G401.6 (cell line): ENCODE measurements around the gene BPTF.
"Not testable (repeated sequence)": the region's sequence is repeated elsewhere in the genome, so short reads cannot be mapped to it uniquely, and the experiment has no call there.

Experiments
- FAIRE-seq: peaks from 2 replicates; lab custom pipeline; 2012; peaks lifted over from hg19 to GRCh38; lab: Jason Lieb, UNC

Gene BPTF, protein sequence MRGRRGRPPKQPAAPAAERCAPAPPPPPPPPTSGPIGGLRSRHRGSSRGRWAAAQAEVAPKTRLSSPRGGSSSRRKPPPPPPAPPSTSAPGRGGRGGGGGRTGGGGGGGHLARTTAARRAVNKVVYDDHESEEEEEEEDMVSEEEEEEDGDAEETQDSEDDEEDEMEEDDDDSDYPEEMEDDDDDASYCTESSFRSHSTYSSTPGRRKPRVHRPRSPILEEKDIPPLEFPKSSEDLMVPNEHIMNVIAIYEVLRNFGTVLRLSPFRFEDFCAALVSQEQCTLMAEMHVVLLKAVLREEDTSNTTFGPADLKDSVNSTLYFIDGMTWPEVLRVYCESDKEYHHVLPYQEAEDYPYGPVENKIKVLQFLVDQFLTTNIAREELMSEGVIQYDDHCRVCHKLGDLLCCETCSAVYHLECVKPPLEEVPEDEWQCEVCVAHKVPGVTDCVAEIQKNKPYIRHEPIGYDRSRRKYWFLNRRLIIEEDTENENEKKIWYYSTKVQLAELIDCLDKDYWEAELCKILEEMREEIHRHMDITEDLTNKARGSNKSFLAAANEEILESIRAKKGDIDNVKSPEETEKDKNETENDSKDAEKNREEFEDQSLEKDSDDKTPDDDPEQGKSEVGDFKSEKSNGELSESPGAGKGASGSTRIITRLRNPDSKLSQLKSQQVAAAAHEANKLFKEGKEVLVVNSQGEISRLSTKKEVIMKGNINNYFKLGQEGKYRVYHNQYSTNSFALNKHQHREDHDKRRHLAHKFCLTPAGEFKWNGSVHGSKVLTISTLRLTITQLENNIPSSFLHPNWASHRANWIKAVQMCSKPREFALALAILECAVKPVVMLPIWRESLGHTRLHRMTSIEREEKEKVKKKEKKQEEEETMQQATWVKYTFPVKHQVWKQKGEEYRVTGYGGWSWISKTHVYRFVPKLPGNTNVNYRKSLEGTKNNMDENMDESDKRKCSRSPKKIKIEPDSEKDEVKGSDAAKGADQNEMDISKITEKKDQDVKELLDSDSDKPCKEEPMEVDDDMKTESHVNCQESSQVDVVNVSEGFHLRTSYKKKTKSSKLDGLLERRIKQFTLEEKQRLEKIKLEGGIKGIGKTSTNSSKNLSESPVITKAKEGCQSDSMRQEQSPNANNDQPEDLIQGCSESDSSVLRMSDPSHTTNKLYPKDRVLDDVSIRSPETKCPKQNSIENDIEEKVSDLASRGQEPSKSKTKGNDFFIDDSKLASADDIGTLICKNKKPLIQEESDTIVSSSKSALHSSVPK (N-terminal part only)

DNA sequence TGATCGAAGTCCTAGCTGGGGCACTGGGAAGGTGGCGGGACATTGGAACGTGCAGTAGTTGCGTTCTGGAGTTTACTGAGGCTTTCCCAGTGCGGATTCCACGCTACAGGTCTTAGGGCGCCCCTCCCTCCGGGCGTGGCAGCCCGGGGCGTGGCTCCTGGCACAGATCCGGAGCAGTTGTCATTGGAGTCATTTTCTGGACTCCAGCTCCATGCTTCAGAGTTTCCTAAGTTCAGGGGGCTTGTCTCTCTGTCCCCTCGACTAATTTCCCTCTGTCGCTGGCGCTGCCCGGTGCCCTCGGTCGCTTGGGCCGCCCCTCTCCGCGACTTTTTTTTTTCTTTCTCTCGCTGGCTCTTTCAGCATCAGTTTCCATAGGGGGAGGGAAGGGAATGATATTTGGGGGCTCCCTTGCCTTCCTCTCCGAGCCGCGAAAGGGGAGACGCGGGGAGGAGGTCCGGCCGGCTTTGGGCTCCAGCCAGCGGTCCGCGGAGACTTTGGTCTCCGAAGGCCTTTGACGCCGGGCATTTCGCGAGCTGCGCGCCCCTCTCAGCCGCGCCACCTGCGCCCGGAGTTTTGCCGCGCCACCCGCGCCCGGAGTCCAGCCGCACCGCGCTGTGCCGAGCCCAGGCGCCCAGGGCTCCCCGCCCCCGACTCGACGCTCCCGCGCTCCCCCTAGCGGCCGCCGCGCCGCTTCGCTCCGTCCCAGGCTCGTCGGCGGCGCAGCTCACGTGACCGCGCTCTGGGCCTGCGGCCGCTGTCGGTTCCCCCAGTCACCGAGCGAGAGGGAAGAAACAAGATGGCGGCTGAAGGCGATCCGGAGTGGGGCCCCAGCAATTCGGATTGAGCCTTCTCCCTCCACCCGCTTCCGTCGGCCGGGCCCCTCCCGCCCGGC lies at the start of gene BPTF:
Gene BPTF (plus strand): TSS at position 769 of the 892 bp plus-strand sequence. CDS start 222 bp downstream, outside the sequence.
- FAIRE-seq: no peak

DNA sequence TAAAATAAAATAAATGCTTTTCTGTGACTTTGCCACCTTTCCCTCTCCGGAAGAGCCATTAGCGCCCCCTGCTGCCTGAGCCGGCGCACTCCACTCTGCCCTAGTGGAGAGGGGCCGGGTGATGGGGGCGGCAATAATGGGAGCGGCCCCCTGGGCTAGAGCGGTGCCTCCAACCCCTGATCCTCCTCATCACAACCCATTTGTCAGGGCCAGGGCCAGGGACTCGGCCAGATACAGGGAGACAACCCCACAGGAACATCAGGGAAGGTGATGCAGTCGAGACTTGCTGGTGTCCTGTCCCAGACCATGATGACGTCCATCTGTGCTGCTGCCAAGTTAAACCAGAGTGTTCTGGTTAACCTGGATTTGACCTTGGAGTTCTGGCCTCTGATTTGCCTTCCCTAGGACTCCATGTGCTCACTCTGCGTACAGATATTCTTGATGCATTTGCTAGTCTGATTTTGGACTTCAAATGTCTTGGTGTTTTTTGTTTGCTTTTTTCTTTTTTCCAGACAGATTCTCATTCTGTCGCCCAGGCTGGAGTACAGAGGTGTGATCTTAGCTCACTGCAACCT lies 46.1 kb upstream of the BPTF start:
- FAIRE-seq: no peak

DNA sequence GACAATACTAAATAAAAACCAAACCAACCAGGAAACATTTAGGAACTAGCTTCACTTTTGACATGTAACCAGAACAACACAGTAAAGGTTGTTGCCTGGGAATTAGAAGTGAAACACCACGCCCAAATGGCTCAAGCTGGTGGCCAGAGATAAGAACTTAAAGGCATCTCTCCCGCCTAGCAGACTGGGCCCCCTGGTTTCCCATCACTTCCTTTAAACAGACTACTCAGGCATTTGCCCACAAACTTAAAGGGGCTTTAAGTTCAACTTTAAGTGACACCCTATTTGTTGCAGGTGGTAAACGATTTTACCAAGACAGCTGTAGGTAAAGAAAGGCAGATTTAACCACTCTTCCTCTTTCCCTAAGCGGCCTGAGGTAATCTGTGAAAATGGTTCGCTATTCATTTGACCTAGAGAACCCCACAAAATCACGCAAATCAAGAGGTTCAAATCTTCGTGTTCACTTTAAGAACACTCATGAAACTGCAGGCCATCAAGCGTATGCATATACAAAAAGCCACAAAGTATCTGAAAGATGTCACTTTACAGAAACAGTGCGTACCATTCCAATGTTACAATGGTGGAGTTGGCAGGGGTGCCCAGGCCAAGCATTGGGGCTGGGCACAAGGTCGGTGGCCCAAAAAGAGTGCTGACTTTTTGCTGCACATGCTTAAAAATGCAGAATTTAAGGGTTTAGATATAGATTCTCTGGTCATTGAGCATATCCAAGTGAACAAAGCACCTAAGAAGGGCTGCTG lies 40.8 kb upstream of the BPTF start:
- no peak for FAIRE-seq

DNA sequence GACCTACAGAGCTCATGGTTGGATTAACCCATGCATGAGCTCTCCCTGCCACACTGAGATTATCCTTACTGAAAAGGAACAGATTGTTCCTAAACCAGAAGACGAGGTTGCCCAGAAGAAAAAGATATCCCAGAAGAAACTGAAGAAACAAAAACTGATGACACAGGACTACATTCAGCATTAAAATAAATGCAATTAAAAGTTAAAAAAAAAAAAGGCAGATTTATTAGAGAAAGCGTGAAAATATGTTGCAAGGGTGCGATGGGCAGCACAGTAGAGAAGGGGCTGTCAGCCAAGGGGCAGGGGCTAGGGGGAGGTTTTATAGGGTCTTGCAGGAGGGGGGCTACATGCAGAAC lies 40.2 kb upstream of the BPTF start:
- FAIRE-seq: no peak

DNA sequence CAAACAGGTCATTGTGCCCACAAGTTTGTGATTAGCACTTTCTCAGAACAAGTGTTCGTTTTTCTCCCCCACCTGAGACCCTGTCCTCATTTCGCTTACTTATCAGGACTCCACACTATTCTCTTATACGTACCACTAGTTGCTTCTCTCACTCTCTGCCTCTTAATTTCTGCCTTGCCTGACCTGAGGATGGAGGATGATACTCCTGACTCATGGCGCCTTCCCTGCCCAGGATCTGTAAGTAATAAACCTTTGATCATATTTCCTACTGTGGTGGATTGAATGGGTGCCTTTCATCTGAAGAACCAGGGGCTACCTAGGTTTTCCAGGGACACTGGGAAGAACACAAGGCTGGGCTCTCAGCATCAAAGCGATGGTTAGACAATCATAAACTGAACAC lies 39.8 kb upstream of the BPTF start:
- FAIRE-seq: no peak

DNA sequence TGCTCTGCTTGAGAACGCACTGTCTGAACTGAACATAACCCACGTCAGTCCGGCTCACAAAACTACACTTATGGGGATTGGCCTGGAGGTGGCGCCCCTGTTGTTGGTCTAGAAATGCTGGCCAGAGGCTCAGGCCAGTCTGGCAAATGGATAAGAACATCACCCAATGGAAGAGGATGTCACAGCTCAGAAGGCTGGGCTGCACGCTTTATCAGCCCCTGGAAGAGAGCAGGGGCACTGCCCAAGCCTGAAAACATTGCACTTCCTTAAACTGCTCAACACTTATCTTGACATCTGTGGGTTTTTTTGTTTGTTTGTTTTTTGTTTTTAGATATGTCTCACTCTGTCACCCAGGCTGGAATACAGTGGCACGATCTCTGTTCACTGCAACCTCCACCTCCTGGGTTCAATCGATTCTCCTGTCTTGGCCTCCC lies 24.8 kb upstream of the BPTF start:
- FAIRE-seq: peak; percentile 44

DNA sequence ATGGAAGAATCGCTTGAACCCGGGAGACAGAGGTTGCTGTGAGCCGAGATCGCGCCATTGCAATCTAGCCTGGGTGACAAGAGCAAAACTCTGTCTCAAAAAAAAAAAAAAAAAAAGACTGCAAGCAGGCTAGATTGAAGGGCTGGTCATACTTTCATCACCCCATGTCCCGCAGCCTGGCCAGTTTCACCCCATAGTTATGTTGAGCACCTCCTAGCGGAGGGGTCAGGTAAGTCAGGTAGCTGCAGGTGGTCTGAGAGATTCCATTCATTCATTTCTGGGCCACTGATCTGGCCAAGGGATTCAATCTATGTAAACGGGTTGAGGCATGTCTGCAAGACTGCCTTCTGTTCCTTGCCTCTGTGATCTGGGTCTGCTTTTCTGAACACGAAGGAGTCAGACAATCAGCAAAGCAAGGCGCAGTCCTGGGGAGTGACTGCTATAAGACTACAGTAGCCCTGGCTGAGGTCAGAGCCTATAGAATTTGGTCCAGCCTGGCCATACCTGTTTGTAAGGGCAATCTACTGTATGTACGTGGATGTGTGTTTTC lies 23.6 kb upstream of the BPTF start:
- FAIRE-seq: no peak

DNA sequence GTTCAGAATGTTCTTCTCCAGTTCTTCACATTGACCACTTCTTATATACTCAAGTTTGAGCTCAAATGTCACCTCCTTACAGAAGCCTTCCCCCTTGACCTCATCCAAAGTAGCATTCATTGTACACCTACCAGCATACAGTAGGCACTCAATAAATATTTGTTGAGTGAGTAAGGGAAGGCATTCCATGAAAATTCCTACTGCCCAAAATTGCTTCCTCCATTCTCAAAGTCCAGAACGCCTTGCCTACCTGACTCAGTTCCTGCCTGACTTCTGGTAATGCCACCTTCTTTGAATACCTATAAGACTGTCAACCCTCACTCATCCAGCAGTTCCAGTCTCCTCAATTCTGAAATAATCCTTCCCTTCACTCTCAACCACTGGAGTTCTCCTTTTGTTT lies 14.8 kb upstream of the BPTF start:
- no peak for FAIRE-seq

DNA sequence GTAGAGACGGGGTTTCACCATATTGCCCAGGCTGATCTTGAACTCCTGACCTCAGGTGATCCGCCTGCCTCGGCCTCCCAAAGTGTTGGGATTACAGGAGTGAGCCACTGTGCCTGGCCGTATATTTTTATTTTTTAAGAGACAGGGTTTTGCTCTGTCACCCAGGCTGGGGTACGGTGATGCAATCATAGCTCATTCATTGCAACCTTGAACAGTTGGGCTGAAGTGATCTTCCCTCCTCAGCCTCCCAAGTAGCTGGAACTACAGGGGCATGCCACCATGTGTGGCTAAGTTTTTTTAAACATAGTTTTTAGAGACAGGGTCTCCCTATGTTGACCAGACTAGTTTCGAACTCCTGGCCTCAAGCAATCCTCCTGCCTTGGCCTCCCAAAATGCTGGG lies 12.9 kb upstream of the BPTF start:
- FAIRE-seq: not testable (repeated sequence)

DNA sequence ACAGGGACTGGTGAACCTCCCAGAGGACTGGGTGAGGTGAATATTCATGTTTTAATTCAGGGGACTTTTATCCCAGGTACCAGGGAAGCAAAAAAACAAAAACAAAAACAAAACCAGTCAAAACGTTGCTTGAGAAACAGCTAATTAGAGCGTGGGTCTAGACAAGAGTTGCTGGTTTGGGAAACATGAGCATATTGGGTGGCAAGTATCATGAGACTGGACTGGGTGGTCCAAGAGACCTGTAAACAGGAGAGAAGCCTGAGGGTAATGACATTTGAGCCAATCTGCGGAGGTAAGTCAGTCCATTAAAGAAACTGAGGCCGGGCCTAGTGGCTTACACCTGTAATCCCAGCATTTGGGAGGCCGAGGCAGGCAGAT lies 11.5 kb upstream of the BPTF start:
- no peak for FAIRE-seq

DNA sequence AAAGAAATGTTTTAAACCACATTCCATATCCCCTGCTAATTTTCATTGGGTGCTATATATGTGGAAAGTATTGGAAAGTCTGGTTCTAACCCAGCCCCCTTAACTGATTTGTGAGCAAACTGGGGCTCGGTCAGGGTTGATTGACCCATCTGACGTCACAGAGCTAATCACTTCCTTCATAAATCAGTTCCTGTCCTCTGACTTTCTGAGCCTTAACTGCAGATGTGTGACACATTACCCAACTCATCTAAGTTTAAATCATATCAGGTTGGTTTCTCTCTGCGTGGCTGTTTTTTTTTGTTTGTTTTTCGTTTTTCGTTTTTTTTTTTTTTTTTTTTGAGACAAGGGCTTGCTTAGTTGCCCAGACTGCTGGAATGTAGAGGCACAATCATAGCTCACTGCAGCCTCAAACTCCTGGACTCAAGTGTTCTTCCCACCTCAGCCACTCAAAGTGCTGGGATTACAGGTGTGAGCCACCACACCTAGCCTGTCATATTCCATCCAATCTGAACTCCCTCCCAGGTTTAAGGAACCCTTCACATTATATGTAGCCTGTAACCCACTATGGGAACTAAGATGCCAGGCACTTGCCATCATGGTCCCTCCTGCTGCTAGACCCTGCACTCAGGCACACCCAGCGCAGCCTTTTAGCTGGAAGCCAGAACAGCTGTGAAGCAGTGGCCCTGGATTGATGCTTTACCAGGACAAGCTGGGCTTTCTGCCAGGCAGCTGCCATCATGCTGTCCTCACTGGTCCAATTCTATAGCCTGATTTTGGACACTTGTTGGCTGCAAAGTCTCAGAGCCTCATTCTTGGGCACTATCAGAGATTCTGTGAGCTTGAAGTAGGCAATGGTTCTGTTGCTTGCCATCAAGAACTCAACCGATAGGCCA lies 6.9 kb upstream of the BPTF start:
- no peak for FAIRE-seq

DNA sequence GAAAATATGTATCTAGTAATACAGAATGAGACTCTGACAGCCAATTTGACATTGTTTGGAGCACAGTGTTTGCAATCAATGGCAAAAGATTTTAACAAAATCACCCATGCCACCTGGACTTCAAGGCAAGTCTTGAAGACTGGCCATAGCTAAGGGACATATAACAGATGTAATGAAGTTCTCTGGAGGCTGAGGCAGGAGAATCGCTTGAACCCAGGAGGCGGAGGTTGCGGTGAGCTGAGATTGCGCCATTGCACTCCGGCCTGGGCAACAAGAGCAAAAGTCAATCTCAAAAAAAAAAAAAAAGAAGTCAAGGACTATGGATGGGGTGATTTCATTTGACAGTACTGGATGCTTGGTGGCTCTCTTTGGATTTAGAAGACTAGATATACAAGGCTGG lies 5.6 kb upstream of the BPTF start:
- FAIRE-seq: no peak

DNA sequence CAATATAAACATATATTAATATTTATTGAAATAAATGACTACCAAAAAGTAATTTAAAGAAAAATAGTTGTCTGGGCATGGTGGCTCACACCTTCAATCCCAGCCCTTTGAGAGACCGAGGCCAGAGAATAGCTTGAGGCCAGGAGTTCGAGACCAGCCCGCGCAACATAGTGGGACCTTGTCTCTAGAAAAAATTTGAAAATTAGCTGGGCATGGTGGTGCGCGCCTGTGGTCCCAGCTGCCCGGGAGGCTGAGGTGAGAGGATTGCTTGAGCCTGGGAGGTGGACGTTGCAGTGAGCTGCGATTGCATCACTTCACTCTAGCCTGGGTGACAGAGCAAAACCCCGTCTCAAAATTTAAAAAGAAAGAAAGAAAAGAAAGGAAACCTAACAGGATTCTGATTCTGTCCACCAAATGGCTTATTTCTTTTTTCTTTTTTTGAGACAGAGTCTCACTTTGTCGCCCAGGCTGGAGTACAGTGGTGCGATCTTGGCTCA lies 3.4 kb upstream of the BPTF start:
- FAIRE-seq: no peak

DNA sequence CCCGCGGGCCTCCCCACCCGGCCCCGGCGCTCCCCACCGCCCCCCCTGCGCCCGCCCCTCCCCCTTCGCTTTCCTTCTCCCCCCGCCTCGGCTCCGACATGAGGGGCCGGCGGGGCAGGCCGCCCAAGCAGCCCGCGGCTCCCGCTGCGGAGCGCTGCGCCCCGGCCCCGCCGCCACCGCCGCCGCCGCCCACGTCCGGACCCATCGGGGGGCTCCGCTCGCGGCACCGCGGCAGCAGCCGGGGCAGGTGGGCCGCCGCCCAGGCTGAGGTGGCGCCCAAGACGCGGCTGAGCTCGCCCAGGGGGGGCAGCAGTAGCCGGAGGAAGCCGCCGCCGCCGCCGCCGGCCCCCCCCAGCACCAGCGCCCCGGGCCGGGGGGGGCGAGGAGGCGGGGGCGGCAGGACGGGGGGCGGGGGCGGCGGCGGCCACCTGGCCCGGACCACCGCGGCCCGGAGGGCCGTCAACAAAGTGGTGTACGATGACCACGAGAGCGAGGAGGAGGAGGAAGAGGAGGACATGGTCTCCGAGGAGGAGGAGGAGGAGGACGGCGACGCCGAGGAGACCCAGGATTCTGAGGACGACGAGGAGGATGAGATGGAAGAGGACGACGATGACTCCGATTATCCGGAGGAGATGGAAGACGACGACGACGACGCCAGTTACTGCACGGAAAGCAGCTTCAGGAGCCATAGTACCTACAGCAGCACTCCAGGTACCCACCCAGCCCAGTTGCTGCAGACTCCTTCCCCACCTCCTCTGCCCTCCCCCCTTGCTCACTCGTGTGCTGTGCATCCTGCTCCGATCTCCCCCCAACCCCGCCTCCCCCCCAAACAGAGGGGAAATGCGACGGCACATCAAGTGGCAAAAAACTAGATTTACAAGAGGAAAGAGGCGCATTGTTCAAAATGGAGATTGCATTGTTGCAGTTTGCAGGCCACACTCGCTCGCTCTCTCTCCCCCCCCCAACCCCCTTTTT lies 611 bp downstream of the BPTF start:
- FAIRE-seq: not testable (repeated sequence)

DNA sequence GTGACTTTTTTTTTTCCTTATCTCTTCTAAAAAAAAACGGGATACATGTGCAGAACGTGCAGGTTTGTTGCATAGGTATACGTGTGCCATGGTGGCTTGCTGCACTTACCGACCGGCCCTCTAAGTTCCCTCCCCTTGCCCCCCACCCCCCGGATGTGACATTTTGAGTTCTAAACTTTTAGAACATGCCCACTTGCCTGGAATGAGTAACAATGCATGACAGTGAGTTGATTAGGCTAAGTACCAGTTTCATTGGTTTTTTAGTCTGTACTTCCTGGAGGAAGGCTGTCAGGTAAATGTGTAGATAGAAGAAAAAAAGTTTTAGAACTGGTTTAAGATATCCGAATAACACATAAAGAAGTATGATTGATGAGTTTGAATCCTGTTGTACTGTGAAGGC lies 4.0 kb downstream of the BPTF start:
- FAIRE-seq: no peak

DNA sequence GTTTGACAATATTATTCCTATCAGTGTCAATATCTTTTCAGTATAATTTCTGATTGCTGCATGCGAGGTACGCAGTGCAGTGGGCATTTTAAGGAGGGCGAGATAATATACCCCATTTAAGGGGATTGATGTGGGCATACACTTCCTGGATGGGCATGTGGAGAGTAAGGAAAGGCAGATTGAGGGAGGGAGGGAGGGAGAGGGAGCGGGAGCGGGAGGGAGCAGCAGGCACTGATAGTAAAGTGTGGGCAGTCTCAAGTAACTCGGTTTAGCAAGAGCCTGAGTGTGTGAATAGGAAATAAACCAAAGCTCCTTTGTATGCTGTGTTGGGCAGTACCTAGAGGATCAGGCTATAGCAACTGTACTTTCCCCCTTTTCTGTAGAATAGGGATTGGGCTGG lies 5.1 kb downstream of the BPTF start:
- FAIRE-seq: no peak

DNA sequence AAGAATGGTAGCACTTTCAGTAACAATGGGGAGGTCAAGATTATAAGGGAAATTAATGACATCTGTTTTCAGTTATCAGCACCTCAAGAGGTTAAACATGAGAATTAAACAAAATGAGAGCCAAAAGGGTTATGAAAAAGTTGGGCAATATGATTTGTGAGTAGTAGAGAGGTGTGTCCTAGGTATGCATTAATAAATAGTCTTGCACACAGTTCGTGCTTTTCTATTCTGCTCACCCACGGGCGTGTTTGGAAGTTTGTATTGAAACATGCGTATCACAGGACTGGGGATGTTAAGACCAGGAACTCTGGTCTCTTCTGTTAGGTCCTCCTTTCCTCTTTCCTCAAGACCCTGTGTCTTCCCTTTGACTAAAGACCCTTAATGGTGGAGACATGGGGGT lies 6.0 kb downstream of the BPTF start:
- no peak for FAIRE-seq

DNA sequence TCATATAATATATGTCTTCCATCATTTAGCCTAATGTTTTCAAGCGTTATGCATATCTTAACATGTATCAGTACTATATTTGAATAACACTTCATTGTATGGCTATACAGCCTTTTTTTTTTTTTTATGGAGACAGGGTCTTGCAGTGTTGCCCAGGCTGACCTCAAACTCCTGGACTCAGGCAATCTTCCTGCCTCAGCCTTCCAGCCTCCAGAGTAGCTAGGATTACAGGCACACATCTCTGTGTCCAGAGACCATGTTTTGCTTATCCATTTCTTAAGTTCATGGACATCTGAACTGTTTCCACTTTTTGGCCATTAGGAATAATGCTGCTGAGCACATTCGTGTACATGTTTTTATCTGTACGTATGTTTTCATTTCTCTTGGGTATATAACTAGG lies 7.8 kb downstream of the BPTF start:
- no peak for FAIRE-seq
